Measurements from ENCODE around the gene B3GALNT2. TPM values are rescaled to one million over a fixed set of nuclear protein-coding genes. Genes with fewer than 3 reads are reported as not detected.
A peak's percentile ranks its signal among the peaks of the same experiment; 100 is the strongest.
"Not testable (repeated sequence)": the region's sequence is repeated elsewhere in the genome, so short reads cannot be mapped to it uniquely, and the experiment has no call there.

B3GALNT2 gene
- total RNA-seq, 1 donor from 2014 or later, result 24.2 TPM

DNA sequence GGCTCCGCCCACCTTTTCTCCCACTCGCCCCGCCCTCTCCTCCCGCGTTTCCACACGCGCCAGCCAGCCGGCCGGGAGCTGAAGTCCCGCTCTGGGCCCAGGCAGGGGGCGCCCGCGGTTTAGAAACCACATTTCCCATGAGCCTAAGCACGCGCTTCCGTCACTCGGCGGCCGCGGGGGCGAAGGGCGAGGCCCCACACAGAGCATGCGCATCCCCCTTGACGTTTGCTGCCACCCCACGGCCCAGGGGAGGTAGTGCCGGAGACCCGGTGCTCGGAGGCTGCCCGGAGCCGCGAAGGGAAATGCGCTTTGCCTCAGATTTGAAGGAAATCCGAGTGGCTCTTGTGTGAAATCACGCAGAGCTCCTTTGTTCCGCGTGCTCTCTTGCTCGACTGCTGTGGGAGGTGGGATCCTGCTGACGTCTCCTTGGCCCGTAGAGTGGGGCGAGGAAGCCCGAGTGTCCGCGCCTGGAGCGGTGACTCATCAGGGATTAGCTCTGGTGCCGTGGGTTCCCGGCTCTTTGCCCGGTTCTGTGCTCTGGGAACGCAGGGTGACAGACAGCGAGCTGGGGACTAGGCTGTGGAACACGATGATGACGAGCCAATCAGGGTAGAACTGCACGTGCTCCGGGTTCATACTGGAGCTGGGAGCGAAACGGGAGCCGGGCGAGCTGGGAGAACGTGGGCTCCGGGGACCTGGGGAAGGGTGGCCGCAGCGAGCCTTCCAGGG, 406 bp upstream of the B3GALNT2 start:
- DNase-seq (ENCODE audit: extremely low read depth, low read depth, low spot score), result peak; percentile 83

DNA sequence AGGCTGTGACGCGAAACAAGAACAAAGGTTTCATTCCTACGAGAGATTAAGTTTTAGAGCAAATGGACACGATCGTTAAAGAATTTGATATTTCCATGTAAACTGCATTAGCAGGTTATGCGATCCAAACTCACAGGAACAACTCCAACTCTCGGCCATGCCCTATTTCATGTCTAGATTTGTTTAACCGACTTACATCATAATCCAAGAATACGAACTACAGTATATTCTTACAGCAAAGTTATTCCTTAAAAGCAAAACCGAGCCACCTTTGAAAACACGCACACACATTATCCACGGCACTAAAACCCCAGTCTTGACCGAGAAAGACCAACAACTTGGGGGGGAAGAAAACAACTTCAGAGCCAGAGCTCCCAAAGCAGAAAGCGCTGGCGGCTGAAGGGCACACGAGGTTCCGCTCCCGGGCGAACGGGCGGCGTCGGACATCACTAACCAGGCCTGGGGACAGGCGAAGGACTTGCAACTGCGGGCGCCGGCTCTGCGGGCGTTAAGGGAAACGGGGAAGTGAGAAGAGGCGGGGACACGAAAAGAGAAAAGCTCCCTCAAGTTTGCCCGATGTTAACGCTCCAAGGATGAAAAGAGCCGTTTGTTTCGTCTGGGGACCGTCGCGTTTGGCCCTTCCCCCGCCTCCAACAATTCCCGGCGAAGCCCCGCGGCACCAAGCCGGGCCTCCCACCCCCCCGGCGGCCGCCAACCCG, 690 bp downstream of the B3GALNT2 start:
- no peak for DNase-seq (ENCODE audit: extremely low read depth, low read depth, low spot score)

DNA sequence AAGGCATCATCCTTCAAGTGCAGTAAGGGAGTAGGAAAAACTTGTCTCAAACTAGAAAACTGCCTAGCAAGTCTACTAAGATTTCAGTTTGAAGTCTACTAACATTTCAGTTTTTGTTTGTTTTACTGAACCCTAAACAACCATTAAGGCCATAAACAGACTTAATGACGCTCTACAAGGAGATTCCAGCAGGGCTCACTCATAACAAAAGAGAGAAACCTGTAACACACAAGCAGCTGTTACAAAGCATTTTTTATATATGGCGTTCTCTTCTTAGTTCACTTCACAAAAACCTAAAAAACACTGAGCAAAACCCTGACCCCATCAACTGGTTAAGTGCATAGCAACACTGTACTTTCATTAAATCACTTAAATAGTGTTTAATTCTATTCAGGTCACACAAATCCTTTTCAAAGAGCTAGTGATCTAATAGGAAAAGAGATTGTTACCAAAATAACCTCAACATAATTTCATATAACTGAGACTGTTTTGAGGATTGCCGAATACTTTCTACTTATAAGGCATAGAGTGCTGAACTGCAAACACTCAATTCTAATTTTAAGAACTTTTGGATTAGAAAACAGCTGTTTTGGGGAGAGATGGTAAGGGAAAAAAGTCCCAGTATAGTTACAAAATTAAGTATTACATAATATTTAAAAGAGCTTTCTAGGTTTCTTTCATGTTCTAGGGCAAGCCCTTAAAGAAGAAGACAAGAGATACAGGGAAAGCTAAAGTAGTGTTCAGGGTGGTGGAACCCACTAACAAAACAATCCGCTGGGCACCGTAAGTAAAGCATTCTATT, 1.4 kb downstream of the B3GALNT2 start:
- no peak for DNase-seq (ENCODE audit: extremely low read depth, low read depth, low spot score)

DNA sequence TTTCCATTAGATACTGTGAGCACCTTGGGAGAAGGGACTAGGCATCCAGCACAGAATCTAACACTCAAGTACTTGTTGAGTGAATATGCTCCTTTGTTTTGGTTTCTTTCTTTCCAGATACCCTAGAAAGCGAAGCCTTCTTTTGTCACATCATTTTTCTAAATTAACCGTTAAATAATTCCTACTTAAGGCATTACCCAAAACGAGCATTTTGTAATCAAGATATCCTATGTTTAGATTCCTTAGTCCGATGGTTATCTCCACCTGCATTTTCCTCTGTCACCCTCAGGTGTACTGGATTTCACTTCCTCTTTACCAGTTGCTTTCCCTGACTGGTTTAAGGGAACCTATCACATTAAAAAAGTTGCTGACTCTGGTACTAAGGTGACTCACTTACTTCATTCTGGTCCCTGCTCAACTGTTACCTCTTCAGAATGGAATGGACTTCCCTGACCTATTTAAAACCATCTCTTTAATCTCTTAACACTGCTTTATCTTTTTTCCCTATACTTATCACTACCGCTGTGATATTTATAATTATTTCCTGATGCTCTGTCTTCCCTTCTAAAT, 3.2 kb downstream of the B3GALNT2 start:
- DNase-seq (ENCODE audit: extremely low read depth, low read depth, low spot score), result no peak

DNA sequence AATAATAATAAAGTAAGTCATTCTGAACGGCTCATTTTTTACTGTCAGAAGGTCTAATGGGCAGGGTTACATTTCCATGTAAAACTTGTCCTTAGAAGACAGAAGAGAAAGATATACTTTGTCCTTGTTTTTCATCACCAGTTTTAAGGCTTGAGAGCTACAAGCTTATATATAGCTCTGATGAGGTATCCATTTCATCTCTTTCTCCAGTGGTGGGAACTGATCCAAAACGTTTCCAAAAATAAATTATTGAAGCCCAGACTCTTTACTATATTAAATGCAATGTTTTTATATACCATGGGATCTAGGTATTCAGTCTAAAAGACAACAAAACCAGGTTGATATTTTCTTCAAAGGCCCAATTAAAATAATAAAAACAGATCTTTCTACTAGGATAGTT, 8.7 kb downstream of the B3GALNT2 start:
- DNase-seq (ENCODE audit: extremely low read depth, low read depth, low spot score), result no peak

DNA sequence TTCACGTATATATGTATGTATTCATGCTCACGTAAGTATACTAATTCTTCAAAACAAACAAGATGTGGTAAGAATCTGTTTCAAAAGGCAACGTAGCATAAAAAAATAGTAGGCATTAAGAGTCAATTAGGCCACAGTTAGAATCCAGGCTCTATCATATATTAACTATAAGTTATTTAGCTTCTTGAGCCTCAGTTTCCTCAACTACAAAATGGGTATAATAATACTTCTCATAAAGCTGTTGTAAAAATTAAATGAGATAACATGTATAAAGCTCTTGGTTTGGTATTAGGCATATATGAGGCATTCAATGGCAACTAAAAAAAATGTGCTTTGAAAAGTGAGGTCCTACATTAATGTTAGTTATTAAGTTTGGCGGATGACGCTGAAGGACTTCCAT, 9.2 kb downstream of the B3GALNT2 start:
- DNase-seq (ENCODE audit: extremely low read depth, low read depth, low spot score), result no peak

DNA sequence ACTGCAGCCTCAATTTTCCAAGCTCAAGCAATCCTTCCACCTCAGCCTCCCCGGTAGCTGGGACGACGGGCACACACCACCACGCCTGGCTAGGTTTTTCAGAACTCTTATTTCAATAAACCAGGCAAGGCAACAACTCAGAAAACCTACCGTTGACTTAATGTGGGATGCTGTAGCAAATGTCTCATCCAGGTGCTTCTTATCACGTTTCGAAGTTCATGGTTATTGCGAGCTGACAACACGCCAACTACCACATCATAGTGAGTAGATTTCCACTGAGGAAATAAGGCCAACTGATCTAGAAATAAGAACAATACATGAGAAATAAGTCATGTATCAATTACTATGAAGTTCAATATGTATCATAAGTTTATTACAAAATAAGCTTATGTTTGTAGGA, 9.7 kb downstream of the B3GALNT2 start:
- DNase-seq (ENCODE audit: extremely low read depth, low read depth, low spot score), result no peak

DNA sequence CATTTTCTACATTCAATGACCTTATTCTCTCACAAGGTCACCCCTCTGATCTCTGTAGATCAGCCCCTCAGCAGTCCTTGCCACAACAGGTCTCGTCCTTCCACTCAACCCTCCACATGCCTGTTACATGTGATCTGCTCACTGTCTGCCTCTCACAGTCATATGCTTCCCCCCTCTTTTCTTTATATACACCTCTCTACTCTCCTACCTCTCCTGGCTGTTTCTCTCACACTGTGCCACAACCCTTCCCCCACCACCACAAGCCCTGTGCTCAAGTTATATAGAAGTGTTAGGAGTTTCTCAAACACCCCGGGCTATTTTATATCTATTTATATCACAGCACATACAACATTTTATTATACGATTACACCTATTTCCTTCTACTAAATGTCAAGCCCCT, 12.6 kb downstream of the B3GALNT2 start:
- no peak for DNase-seq (ENCODE audit: extremely low read depth, low read depth, low spot score)

DNA sequence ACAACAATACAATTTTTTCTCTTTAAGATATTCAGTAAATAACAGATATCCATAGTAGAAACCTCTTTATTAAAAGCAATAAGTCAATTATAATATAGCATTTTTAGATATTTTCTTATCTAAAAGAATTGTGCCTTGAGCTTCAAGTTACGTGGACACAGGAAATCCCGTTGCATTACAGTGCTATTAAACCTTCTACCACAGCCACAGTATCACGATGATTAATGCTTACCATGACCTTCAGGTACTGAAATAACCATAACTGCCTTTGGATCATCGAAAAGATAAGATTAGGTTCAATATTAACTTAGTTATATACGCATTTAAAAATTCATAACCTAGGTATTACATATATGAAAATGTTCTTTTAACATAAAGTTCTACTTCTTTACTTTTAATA, 17.9 kb downstream of the B3GALNT2 start:
- DNase-seq (ENCODE audit: extremely low read depth, low read depth, low spot score), result no peak

DNA sequence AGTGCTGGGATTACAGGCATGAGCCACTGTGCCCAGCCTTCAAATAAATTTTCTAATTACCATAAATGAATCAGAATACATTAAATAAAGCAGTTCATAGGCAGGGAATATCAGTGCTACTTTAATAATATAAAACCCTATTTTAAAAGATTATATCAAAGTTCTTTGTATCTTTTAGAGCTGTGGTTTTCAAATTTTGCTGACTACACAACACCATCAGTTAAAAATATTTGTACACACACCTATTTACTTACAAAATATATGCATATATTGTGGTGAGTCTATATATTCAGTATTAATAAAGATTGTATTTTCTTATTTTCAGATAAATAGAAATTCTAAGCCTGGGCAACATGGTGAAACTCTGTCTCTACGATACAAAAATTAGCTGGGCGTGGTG, 18.7 kb downstream of the B3GALNT2 start:
- DNase-seq (ENCODE audit: extremely low read depth, low read depth, low spot score), result no peak

DNA sequence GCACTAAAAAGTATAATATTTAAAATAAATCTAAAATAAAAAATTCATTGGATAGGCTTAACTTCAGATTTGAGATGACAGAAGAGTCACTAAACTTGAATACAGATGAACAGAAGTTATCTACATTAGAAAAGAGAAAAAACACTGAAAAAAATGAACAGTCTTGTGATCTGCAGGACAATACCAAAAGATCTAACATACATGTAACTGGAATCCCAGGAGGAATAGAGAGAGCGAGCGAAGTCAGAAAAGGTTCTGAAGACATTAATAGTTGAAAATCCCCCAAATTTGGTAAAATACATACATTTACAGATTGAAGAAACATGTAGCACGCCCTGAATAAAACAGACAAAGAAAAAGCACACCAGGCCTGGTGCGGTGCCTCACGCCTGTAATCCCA, 21.2 kb downstream of the B3GALNT2 start:
- DNase-seq (ENCODE audit: extremely low read depth, low read depth, low spot score), result no peak

DNA sequence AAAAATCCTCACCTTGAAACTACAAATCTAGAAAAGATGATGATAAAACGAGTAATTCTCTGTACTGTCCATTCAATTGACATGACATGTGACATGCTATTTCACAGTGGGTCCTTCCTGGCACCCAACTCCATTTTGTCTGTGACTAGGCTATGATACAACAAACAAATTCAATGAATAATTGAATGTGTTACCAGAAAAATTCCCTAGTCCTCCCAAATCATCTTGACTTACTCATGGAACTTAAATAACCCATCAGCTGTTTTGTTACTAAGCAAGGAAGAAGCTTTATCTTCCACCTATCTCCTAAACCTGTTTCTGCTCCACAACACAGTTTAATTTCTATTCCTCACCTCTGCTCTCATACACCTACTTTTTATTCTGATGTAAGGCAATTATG, 30.4 kb downstream of the B3GALNT2 start:
- DNase-seq (ENCODE audit: extremely low read depth, low read depth, low spot score), result no peak

DNA sequence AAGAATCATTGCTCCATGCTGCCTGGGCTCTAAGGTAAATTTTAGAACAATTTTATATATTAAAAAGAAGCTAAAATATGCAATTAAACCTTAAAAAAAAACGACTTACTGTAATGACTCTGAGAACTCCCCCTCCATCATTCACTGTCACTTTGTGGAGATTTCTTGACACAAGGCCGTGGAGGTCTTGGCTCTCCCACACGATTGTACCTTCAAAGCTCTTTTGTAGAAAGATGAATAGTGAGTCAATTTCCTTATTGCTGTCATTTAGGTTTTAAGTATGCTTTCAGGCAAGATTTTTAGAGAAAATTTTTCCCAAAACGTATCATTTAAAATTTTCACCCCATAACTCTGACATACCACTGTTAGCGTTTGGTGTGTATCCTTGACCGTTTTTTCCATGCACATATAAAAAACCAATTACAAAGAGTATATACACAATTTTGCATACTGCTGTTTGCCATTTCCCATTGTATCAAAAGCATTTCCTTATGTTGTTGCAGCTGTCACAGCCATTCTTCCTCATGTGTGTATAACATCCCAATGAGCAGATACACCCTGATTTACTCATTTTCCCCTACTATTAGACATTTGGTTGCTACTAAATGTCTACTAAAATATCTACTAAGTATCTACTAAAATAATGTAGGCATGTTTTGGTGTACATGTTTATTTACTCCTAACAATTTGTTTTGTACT, 33.4 kb downstream of the B3GALNT2 start:
- no peak for DNase-seq (ENCODE audit: extremely low read depth, low read depth, low spot score)

DNA sequence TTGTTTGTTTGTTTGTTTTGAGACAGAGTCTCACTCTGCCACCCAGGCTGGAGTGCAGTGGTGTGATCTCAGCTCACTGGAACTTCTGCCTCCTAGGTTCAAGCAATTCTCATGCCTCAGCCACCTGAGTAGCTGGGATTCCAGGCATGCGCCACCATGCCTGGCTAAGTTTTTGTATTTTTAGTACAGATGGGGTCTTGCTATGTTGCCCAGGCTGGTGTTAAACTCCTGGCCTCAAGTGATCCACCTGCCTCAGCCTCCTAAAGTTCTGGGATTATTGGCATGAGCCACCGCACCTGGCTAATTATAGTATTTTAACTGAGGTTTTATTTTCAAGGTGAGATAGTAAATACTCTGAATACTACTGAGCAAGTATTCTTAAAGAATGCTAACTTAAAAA, 34.4 kb downstream of the B3GALNT2 start:
- DNase-seq (ENCODE audit: extremely low read depth, low read depth, low spot score), result not testable (repeated sequence)

DNA sequence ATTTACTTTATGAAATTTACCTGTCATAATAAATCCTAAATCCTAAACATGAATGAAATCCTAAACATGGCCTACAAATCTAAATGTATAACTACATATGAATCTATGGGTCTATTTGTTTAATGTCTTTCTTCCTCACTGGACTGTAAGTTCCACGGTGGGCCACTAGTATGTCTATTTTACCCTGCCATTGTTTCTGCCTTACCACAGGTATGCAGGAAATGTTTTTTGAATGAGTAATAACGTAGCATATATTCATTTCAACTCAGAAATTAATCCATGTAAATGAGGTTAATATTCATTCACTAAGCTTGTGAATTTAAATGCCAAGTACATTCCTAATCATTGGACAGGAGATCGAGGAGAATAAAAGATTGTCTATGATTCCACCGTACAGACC, 35.3 kb downstream of the B3GALNT2 start:
- no peak for DNase-seq (ENCODE audit: extremely low read depth, low read depth, low spot score)

DNA sequence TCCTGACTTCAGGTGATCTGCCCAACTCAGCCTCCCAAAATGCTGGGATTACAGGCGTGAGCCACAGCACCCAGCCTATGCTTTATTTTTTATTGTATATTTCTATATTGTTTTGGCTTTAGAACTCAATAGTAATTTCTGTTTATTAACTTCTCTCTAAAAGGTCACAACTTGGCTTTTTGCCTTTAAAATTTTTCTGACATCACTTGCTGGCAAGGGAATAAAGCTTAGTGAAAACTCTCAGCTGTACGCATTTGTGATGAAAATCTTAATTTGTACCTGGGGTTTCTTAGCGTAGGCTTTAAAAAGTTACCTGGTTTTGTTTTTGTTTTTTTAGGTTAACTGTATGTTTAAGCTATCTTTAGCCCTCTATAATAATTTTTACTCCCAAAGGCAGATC, 36.2 kb downstream of the B3GALNT2 start:
- no peak for DNase-seq (ENCODE audit: extremely low read depth, low read depth, low spot score)

DNA sequence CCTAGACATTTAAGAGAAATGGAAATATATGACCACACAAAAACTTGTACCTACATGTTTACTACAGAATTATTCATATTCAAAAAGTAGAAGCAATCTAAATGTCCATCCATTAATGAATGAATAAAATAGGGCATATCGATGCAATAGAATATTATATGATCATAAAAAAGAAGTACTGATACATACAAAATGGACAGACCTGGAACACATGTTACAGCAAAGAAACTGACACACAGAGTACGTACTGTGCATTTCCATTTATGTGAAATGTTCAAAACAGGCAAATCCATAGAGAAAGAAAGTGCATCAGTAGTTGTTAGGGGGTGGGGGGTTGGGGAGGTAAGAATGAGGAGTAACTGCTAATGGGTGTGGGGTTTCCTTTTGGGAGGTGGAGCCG, 39.2 kb downstream of the B3GALNT2 start:
- DNase-seq (ENCODE audit: extremely low read depth, low read depth, low spot score), result no peak

DNA sequence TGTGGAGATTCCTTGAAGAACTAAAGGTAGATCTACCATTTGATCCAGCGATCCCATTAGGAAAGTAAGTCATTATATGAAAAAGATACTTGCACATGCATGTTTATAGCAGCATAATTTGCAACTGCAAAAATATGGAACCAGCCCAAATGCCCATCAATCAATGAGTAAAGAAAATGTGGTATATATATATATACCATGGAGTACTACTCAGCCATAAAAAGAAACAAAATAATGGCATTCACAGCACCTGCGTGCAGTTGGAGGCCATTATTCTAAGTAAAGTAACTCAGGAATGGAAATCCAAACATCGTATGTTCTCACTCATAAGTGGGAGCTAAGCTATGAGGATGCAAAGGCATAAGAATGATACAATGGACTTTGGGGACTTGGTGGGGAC, 41.4 kb downstream of the B3GALNT2 start:
- not testable (repeated sequence) for DNase-seq (ENCODE audit: extremely low read depth, low read depth, low spot score)

DNA sequence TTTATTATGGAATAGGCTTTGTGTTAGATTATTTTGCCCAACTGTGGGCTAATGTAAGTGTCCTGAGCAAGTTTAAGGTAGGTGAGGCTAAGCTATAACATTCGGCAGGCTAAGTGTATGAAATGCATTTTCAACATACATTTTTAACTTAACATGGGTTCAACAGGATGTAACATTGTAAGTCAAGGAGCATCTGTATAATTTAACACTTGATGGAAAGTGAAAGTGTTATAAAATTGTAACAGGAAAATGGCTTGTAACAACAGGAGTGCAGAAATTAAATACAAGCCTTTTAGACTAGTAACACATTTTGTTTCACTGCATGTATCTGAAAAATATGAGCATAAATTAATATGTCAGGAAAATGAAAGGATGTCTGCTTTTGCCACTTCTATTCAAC, 42.3 kb downstream of the B3GALNT2 start:
- no peak for DNase-seq (ENCODE audit: extremely low read depth, low read depth, low spot score)

DNA sequence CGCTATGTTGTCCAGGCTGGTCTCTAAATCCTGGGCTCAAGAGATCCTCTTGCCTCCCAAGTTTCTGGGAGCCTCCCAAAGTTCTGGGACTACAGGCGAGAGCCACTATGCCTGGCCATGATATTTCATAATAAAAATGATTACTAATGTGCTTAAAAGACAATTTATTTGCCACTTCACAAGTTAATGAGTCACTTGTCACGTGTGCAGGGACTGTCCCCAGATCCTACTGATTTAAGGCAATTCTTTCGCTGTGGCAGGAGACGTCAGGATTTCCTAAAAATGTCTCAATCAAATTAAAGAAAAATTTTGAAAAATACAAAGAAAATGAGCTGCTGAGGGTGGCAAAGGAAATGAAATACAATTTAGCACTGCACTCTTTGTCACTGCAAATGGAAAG, 43.5 kb downstream of the B3GALNT2 start:
- no peak for DNase-seq (ENCODE audit: extremely low read depth, low read depth, low spot score)

DNA sequence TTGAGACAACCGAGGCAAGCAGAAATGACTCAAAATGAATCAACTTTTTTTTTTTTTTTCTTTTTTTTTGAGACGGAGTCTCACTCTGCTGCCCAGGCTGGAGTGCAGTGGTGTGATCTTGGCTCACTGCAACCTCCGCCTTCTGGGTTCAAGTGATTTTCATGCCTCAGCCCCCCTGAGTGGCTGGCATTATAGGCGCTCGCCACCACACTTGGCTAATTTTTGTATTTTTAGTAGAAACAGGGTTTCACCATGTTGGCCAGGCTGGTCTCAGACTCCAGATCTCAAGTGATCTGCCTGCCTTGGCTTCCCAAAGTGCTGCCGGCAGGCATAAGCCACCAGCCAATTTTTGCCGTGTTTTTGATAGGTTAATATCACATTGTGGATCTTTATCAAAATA, 46.4 kb downstream of the B3GALNT2 start:
- DNase-seq (ENCODE audit: extremely low read depth, low read depth, low spot score), result not testable (repeated sequence)
